ENCODE results near the gene CACNA2D4. TPM values are rescaled to one million over a fixed set of nuclear protein-coding genes. Genes with fewer than 3 reads are reported as not detected.

Gene CACNA2D4
- total RNA-seq, 1 experiment from 2014 or later: 44.0 TPM

- no peak for DNase-seq (ENCODE audit: low read depth)
Measured at GRCh38 chr12:1793426-1794210, 124.8 kb downstream of the CACNA2D4 start.

GRCh38 chr12:1792406-1792805 lies 126.0 kb downstream of the CACNA2D4 start:
- no peak for DNase-seq (ENCODE audit: low read depth)

- DNase-seq (ENCODE audit: low read depth): peak; percentile 54
Measured at GRCh38 chr12:1791104-1791841, 127.2 kb downstream of the CACNA2D4 start.

GRCh38 chr12:1790444-1790843 lies 128.0 kb downstream of the CACNA2D4 start:
- no peak for DNase-seq (ENCODE audit: low read depth)

- DNase-seq (ENCODE audit: low read depth): no peak
Measured at GRCh38 chr12:1787714-1788113, 130.7 kb downstream of the CACNA2D4 start.

- DNase-seq (ENCODE audit: low read depth): no peak
Measured at GRCh38 chr12:1782215-1782614, 136.2 kb downstream of the CACNA2D4 start.

GRCh38 chr12:1781772-1782171 lies 136.7 kb downstream of the CACNA2D4 start:
- DNase-seq (ENCODE audit: low read depth): no peak

GRCh38 chr12:1779783-1780182 lies 138.7 kb downstream of the CACNA2D4 start:
- peak; percentile 35 for DNase-seq (ENCODE audit: low read depth)

GRCh38 chr12:1778911-1779310 lies 139.5 kb downstream of the CACNA2D4 start:
- no peak for DNase-seq (ENCODE audit: low read depth)

GRCh38 chr12:1777798-1778197 lies 140.7 kb downstream of the CACNA2D4 start:
- peak; percentile 73 for DNase-seq (ENCODE audit: low read depth)

- peak; percentile 87 for DNase-seq (ENCODE audit: low read depth)
Measured at GRCh38 chr12:1776170-1776921, 142.1 kb downstream of the CACNA2D4 start.

GRCh38 chr12:1773937-1774655 lies 144.4 kb downstream of the CACNA2D4 start:
- no peak for DNase-seq (ENCODE audit: low read depth)

GRCh38 chr12:1769809-1770494 lies 148.5 kb downstream of the CACNA2D4 start:
- DNase-seq (ENCODE audit: low read depth): no peak

GRCh38 chr12:1768615-1769014 lies 149.8 kb downstream of the CACNA2D4 start:
- no peak for DNase-seq (ENCODE audit: low read depth)

GRCh38 chr12:1767407-1768090 lies 150.9 kb downstream of the CACNA2D4 start:
- no peak for DNase-seq (ENCODE audit: low read depth)

GRCh38 chr12:1766110-1766509 lies 152.3 kb downstream of the CACNA2D4 start:
- DNase-seq (ENCODE audit: low read depth): no peak

- DNase-seq (ENCODE audit: low read depth): no peak
Measured at GRCh38 chr12:1763153-1763552, 155.3 kb downstream of the CACNA2D4 start.

- DNase-seq (ENCODE audit: low read depth): no peak
Measured at GRCh38 chr12:1761857-1762256, 156.6 kb downstream of the CACNA2D4 start.

GRCh38 chr12:1760566-1761382 lies 157.7 kb downstream of the CACNA2D4 start:
- DNase-seq (ENCODE audit: low read depth): peak; percentile 49

All from HT1080 (cell line).